ENCODE results near the gene MAP3K5.

DNA sequence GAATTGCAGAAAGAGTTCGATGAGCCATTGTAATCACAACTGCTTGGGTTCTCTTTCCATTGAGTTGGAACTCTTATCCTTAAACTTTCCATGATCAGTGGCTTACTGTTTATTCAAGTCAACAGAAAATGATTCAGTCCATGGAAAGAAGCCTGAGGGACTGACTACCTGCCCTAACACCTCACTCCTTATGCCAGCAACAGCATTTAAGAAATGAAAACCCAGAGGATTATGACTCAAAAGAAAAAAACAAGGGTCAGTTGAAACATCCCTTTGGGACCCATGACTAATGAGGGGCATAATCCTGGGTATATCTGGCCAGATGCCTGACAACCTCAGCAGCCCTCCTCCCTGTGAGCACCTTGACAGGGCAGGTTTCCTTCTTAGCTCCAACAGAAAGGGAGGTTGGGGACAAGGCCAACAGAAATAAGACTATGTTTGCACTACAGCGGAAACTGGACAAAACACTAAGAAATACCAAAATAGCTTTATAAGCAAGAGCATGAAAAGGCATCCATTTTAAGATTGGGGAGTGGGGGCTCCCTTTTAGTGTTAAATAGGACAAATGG lies 106.7 kb downstream of the MAP3K5 start:
- TF ChIP-seq DNMT1 (IDR thresholded peaks at IDR 0.05), result no peak
- TF ChIP-seq, protein P1, sequence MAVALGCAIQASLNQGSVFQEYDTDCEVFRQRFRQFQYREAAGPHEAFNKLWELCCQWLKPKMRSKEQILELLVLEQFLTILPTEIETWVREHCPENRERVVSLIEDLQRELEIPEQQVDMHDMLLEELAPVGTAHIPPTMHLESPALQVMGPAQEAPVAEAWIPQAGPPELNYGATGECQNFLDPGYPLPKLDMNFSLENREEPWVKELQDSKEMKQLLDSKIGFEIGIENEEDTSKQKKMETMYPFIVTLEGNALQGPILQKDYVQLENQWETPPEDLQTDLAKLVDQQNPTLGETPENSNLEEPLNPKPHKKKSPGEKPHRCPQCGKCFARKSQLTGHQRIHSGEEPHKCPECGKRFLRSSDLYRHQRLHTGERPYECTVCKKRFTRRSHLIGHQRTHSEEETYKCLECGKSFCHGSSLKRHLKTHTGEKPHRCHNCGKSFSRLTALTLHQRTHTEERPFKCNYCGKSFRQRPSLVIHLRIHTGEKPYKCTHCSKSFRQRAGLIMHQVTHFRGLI (CRISPR knock-in tag; IDR thresholded peaks at IDR 0.05), result no peak
- no peak for TF ChIP-seq THAP12 (CRISPR knock-in tag; IDR thresholded peaks at IDR 0.05)
- no peak for TF ChIP-seq CCAR2 (IDR thresholded peaks at IDR 0.05; ENCODE audit: low read depth, low read length)
- TF ChIP-seq GTF2F1 (IDR thresholded peaks at IDR 0.05; ENCODE audit: low read depth, low read length), result no peak
- no peak for TF ChIP-seq CREBBP (IDR thresholded peaks at IDR 0.05; ENCODE audit: low read depth, low read length)
- TF ChIP-seq POLR2A (conservative IDR thresholded peaks at IDR 0.05), result no peak
- TF ChIP-seq RCOR1 (IDR thresholded peaks at IDR 0.05; ENCODE audit: borderline replicate concordance in 1 of 2, low read depth in 2 of 2, low read length in 2 of 2), result no peak
- TF ChIP-seq, protein P2, sequence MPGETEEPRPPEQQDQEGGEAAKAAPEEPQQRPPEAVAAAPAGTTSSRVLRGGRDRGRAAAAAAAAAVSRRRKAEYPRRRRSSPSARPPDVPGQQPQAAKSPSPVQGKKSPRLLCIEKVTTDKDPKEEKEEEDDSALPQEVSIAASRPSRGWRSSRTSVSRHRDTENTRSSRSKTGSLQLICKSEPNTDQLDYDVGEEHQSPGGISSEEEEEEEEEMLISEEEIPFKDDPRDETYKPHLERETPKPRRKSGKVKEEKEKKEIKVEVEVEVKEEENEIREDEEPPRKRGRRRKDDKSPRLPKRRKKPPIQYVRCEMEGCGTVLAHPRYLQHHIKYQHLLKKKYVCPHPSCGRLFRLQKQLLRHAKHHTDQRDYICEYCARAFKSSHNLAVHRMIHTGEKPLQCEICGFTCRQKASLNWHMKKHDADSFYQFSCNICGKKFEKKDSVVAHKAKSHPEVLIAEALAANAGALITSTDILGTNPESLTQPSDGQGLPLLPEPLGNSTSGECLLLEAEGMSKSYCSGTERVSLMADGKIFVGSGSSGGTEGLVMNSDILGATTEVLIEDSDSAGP (CRISPR knock-in tag; IDR thresholded peaks at IDR 0.05), result no peak
- TF ChIP-seq FOXA1 (IDR thresholded peaks at IDR 0.05; ENCODE audit: borderline replicate concordance), result no peak
- TF ChIP-seq POLR3A (IDR thresholded peaks at IDR 0.05; ENCODE audit: borderline replicate concordance, extremely low read depth, insufficient read depth, insufficient read length), result no peak
- TF ChIP-seq POLR2AphosphoS2 (IDR thresholded peaks at IDR 0.05; ENCODE audit: low read length), result no peak
